Measurements from ENCODE around the gene RAB40C. TPM values are rescaled to one million over a fixed set of nuclear protein-coding genes. Genes with fewer than 3 reads are reported as not detected.

RAB40C gene
- total and polyA plus RNA-seq, 2 experiments from 2014 or later: 30.2 to 32.7 TPM

DNA sequence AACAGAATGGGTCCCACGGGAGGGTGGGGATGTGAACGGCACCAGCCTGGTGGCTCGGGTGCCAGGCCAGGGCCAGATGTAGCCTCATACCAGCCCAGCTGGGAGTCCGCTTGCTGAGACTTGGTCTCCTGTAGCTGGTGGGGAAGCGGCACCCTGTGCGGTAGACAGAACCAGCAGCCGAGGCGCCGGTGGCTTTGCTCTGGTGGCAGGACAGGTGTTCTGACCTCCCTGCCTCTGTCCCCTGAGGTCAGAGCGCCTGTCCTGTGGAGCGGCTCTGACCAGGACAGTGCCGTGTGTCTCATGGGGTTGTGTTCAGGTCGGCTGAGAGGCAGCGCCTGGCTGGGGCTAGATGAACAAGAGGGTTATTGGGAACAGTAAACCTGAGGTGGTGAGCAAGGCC, 20.1 kb downstream of the RAB40C start:
- Histone ChIP-seq H3K4me2 (no peak overlapping the region), H4K20me1 (ENCODE audit: insufficient read depth, poor library complexity, severe bottlenecking) (peaks cover 11% of the 10 kb centered on the region), H3K4me1 (ENCODE audit: insufficient read depth) (no peaks in the 10 kb centered on the region), H3K4me3 (no peak overlapping the region), H3K27me3 (no peaks in the 10 kb centered on the region), H3K9me2 (replicated peaks; ENCODE audit: insufficient read depth) (no peaks in the 10 kb centered on the region), H3K36me3 (replicated peaks; ENCODE audit: insufficient read depth, low read depth) (no peaks in the 10 kb centered on the region), H2AFZ (no peak overlapping the region), H3K9me3 (ENCODE audit: low read depth) (no peaks in the 10 kb centered on the region), H3K79me2 (peaks cover 61% of the 10 kb centered on the region), H3K27ac (no peak overlapping the region)
- no peak for TF ChIP-seq EZH2 (IDR thresholded peaks at IDR 0.05; ENCODE audit: borderline replicate concordance)
- TF ChIP-seq EZH2phosphoT487 (IDR thresholded peaks at IDR 0.05; ENCODE audit: low read depth, severe bottlenecking, unreplicated experiment): no peak
- WGBS (ENCODE audit: low lambda C conversion rate, missing lambda C conversion rate): 93% methylated on average over 14 of the region's 14 CpGs
- peak; percentile 9 for DNase-seq (ENCODE audit: low spot score)

DNA sequence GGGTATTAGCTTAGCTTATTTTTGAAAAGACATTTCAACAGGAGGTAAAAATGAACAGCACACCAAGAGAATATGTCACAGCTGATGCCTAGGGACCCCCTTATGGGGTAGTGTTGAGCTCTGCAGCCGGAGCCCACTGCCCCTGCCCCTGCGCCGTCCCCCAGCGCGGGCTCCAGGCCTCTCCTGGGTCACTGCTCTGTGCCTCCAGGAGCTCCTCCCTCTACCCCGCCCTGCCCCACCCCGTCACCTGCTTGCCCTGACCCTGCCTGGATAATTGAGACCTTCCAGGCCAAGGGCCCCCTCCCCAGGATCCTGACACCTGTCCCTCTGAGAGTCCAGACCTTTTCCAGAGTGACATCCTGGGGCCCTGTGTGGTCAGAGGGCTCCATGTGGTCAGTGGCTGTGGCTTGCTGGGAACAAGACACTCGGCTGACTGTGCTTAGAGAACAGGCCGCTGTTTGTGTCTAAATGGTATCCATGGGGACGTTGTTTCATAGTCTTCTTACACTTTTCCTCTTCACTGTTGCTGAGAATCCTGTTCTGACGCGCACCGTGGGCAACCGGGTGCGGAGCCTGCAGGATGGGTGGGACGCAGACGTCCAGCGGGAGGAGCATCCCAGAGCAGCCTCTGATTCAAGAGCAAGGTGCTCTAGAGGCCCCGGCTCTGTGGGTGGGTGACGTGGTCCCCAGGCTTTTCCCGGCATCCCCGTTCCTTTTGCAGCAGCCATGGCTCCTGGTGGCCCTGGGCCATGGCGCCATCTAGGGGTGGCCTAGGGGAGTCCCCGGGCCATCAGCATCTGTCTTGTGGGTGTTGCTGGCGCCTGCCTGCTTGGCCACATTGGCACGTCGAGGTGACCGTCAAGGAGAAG, 20.9 kb downstream of the RAB40C start:
- DNase-seq (ENCODE audit: low spot score): peak; percentile 64
- Histone ChIP-seq H3K79me2 (peaks cover 61% of the 10 kb centered on the region), H4K20me1 (ENCODE audit: insufficient read depth, poor library complexity, severe bottlenecking) (peaks cover 11% of the 10 kb centered on the region), H3K4me1 (ENCODE audit: insufficient read depth) (no peaks in the 10 kb centered on the region), H3K9me2 (replicated peaks; ENCODE audit: insufficient read depth) (no peaks in the 10 kb centered on the region), H3K27me3 (no peaks in the 10 kb centered on the region), H2AFZ (no peak overlapping the region), H3K36me3 (replicated peaks; ENCODE audit: insufficient read depth, low read depth) (no peaks in the 10 kb centered on the region), H3K4me2 (no peak overlapping the region), H3K9me3 (ENCODE audit: low read depth) (no peaks in the 10 kb centered on the region), H3K4me3 (no peak overlapping the region), H3K27ac (no peak overlapping the region)
- TF ChIP-seq, protein P1, sequence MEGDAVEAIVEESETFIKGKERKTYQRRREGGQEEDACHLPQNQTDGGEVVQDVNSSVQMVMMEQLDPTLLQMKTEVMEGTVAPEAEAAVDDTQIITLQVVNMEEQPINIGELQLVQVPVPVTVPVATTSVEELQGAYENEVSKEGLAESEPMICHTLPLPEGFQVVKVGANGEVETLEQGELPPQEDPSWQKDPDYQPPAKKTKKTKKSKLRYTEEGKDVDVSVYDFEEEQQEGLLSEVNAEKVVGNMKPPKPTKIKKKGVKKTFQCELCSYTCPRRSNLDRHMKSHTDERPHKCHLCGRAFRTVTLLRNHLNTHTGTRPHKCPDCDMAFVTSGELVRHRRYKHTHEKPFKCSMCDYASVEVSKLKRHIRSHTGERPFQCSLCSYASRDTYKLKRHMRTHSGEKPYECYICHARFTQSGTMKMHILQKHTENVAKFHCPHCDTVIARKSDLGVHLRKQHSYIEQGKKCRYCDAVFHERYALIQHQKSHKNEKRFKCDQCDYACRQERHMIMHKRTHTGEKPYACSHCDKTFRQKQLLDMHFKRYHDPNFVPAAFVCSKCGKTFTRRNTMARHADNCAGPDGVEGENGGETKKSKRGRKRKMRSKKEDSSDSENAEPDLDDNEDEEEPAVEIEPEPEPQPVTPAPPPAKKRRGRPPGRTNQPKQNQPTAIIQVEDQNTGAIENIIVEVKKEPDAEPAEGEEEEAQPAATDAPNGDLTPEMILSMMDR (IDR thresholded peaks at IDR 0.05; ENCODE audit: poor library complexity): peak; percentile 49
- TF ChIP-seq EZH2phosphoT487 (IDR thresholded peaks at IDR 0.05; ENCODE audit: low read depth, severe bottlenecking, unreplicated experiment): no peak
- WGBS (ENCODE audit: low lambda C conversion rate, missing lambda C conversion rate): 79% methylated on average over 23 of the region's 28 CpGs

DNA sequence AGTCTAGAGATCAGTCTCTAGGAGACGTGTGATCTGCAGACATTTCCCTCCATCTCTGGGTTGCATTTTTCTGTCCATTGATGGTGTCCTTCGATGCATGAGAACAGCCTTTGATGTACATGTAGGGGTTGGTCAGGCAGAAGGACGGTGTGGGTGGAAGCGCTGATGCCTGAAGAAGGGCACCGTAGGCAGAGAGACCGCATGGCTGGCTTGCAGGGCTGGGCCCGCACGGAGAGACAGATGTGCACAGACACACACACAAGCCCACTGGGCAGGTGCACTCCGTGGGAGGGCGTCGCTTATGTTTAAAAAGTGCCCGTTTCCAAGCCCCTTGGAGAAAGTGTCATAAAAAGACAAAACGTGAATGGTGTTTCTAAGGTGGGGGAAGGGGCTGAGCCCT, 25.3 kb downstream of the RAB40C start:
- Histone ChIP-seq H3K9me2 (replicated peaks; ENCODE audit: insufficient read depth) (no peaks in the 10 kb centered on the region), H3K4me2 (no peak overlapping the region), H3K4me3 (no peak overlapping the region), H4K20me1 (ENCODE audit: insufficient read depth, poor library complexity, severe bottlenecking) (peaks cover 10% of the 10 kb centered on the region), H3K27me3 (no peaks in the 10 kb centered on the region), H3K27ac (no peak overlapping the region), H3K9me3 (ENCODE audit: low read depth) (no peaks in the 10 kb centered on the region), H3K36me3 (replicated peaks; ENCODE audit: insufficient read depth, low read depth) (no peaks in the 10 kb centered on the region), H2AFZ (no peak overlapping the region), H3K79me2 (peaks cover 27% of the 10 kb centered on the region), H3K4me1 (ENCODE audit: insufficient read depth) (no peaks in the 10 kb centered on the region)
- no peak for TF ChIP-seq EZH2phosphoT487 (IDR thresholded peaks at IDR 0.05; ENCODE audit: low read depth, severe bottlenecking, unreplicated experiment)
- TF ChIP-seq EZH2 (IDR thresholded peaks at IDR 0.05; ENCODE audit: borderline replicate concordance): no peak
- TF ChIP-seq, protein P1 (IDR thresholded peaks at IDR 0.05; ENCODE audit: poor library complexity): no peak
- 97% methylated on average over 13 of the region's 13 CpGs for WGBS (ENCODE audit: low lambda C conversion rate, missing lambda C conversion rate)
- DNase-seq (ENCODE audit: low spot score): no peak

All from hepatocyte (in vitro differentiated cells).